ENCODE data around the gene ZMAT5. TPM values are rescaled to one million over a fixed set of nuclear protein-coding genes. Genes with fewer than 3 reads are reported as not detected.

The ZMAT5 gene
- total and polyA plus RNA-seq, 7 donors: 13.2 to 33.7 (median 24.6) TPM

DNA sequence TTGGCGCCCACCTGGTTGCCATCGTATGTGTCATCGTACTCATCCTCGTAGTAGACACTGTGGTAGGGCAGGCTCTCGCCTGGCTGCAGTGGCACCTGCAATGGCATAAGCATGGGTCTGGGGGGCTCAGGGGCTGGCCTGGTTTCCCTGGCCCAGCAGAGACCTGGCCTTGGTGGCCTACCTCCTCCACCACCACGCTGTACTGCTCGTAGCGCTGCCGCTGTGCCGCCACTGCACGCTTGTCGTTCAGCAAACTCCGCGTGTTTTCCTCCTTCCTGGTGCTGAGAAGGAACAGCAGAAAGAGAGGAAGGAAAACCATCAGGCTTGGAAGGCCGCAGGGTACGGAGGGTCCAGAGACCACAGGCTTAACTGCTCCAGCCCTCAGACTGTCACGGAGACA, 26.6 kb upstream of the ZMAT5 start:
- TF ChIP-seq, protein P1, sequence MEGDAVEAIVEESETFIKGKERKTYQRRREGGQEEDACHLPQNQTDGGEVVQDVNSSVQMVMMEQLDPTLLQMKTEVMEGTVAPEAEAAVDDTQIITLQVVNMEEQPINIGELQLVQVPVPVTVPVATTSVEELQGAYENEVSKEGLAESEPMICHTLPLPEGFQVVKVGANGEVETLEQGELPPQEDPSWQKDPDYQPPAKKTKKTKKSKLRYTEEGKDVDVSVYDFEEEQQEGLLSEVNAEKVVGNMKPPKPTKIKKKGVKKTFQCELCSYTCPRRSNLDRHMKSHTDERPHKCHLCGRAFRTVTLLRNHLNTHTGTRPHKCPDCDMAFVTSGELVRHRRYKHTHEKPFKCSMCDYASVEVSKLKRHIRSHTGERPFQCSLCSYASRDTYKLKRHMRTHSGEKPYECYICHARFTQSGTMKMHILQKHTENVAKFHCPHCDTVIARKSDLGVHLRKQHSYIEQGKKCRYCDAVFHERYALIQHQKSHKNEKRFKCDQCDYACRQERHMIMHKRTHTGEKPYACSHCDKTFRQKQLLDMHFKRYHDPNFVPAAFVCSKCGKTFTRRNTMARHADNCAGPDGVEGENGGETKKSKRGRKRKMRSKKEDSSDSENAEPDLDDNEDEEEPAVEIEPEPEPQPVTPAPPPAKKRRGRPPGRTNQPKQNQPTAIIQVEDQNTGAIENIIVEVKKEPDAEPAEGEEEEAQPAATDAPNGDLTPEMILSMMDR (IDR thresholded peaks at IDR 0.05): no peak
- TF ChIP-seq POLR2A (IDR thresholded peaks at IDR 0.05) (no peak), EP300 (IDR thresholded peaks at IDR 0.05) (no peak), POLR2AphosphoS5 (IDR thresholded peaks at IDR 0.05) (no peak)
- intact Hi-C loops (cut with DNase I): no loop called here

DNA sequence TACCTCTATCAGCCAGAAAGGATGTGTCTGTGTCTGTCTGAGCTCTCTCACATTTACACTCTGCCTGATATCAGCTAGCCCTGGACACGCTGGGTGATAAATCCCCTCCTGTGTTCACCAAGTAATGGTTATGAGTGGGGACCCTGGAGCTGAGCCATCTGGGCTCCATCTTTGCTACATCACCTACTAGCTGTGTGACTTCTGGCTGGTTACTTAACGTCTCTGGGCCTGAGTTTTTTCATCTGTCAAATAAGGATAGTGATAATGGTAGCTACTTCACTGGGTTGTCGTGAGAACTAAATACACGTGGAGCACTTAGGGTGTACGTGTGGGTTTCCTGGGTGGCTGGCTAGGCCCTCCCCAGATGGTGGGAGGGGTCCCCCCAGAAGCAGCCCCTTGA, 23.3 kb upstream of the ZMAT5 start:
- H3K36me3 ChIP-seq: peaks cover 27 to 72% (median 38%) of the 10 kb centered on the region in 4 donors
- no peak overlapping the region for H3K4me3 ChIP-seq
- no peak for DNase-seq
- H3K27me3 ChIP-seq: no peaks in the 10 kb centered on the region
- intact Hi-C loops (cut with DNase I): no loop called here
- no peak overlapping the region for H3K27ac ChIP-seq
- WGBS, 2 donors: 91 to 92% methylated on average over 5 of the region's 5 CpGs
- peaks cover 0 to 4% (median 0%) of the 10 kb centered on the region in 4 donors for H3K4me1 ChIP-seq
- H3K9me3 ChIP-seq: no peaks in the 10 kb centered on the region
- TF ChIP-seq POLR2AphosphoS5 (IDR thresholded peaks at IDR 0.05): no peak
- no peak for TF ChIP-seq EP300 (IDR thresholded peaks at IDR 0.05)
- TF ChIP-seq, protein P1 (IDR thresholded peaks at IDR 0.05): no peak
- no peak for TF ChIP-seq POLR2A (IDR thresholded peaks at IDR 0.05)

More for the DNA sequence above, 26.6 kb upstream of the ZMAT5 start:
- Histone ChIP-seq H3K4me1 (peaks cover 0 to 9% (median 0%) of the 10 kb centered on the region in 4 donors), H3K9me3 (no peaks in the 10 kb centered on the region), H3K27me3 (no peaks in the 10 kb centered on the region), H3K36me3 (peaks cover 25 to 97% (median 49%) of the 10 kb centered on the region in 4 donors), H3K4me3 (no peak overlapping the region), H3K27ac (no peak overlapping the region)
- DNase-seq: no peak
- WGBS, 2 donors: 97% methylated on average over 17 of the region's 17 CpGs

DNA sequence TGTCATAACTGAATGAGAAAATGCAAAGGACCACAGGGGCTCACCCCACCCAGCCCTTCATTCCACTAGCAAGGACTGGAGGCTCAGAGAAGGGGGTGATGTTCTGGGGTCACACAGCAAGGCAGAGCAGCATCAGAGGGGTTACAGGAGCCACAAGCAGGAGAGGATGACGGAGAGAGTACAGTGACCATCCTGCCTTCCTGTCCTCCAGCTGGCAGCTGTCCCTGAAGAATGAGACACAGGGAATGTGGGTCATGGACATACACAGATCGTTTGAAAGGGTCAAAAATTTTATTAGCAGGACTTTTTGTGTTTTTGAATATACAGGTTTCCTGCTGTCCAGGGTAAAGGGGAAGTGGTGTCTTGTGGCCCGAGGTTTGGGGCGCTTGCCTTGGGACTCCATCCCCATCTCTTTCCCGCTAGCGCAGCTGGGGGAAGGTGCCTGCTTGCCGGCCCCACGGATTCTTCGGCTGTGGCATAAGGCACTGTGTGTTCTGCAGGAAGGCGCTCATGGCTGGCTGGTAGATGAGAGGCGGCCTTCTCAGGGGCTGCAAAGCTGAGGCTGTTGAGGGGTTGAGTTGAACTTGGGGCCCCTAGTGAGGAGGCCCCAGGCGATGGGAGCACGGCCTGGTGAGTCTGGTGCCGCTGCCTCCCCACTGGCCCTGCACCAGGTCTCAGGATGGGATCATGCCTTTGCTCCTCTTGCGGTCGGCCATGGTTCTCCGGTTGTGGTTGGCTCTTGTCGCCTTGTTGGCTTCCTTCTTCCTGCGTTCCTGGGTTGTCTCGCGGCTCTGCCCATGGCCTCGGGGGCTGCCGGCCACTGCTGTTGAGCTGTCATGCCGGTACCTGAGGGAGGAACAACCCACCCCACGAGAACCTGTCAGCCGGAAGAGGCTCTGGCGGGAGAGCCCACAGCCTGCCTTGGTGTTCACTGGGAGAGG, 21.8 kb upstream of the ZMAT5 start:
- intact Hi-C loops (cut with DNase I): no loop called here
- no peaks in the 10 kb centered on the region for H3K9me3 ChIP-seq
- H3K4me3 ChIP-seq: no peak overlapping the region
- H3K27me3 ChIP-seq: no peaks in the 10 kb centered on the region
- TF ChIP-seq POLR2A (IDR thresholded peaks at IDR 0.05): no peak
- TF ChIP-seq POLR2AphosphoS5 (IDR thresholded peaks at IDR 0.05): no peak
- TF ChIP-seq, protein P1 (IDR thresholded peaks at IDR 0.05): no peak
- TF ChIP-seq EP300 (IDR thresholded peaks at IDR 0.05): no peak
- DNase-seq: no peak
- no peak overlapping the region for H3K27ac ChIP-seq
- H3K4me1 ChIP-seq: peaks cover 0 to 15% (median 3%) of the 10 kb centered on the region in 4 donors
- 90 to 93% methylated on average over 27 of the region's 27 CpGs for WGBS, 2 donors
- H3K36me3 ChIP-seq: peaks cover 27 to 60% (median 38%) of the 10 kb centered on the region in 4 donors

DNA sequence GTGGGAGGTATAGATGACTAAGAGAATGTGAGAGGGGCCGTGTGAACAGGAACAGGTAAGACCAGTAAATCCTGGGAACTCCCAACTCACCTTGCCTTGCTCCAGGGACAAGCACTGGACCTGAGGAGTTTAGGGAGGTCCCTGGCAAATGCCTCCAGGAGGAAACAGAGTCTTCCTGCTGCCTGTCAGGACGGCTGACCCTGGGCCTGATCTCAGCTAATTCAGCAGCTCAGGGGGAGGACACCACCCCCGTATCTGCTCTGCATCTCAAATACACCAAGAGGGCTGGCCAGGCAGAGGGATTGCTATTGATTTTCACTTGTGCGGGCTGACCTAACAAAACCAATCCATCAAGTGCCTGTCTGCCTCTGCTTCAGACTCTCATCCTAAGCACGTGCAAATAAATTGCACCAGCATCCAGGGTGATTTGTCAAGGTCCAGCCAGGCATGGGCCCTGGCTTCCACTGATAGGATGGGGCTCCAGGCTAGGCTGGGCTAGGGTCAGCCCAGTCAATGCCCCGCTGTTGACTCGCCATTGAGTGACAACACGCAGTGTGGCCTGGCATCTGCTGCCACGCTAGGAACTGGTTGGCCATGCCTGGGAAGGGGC, 20.7 kb upstream of the ZMAT5 start:
- intact Hi-C loops (cut with DNase I): no loop called here
- no peak overlapping the region for H3K4me3 ChIP-seq
- no peak for DNase-seq
- no peaks in the 10 kb centered on the region for H3K9me3 ChIP-seq
- no peak overlapping the region for H3K27ac ChIP-seq
- TF ChIP-seq POLR2A (IDR thresholded peaks at IDR 0.05) (no peak), POLR2AphosphoS5 (IDR thresholded peaks at IDR 0.05) (no peak), EP300 (IDR thresholded peaks at IDR 0.05) (no peak)
- TF ChIP-seq, protein P1 (IDR thresholded peaks at IDR 0.05): no peak
- H3K36me3 ChIP-seq: peaks cover 23 to 49% (median 30%) of the 10 kb centered on the region in 4 donors
- no peaks in the 10 kb centered on the region for H3K27me3 ChIP-seq
- H3K4me1 ChIP-seq: peaks cover 0 to 16% (median 4%) of the 10 kb centered on the region in 4 donors
- WGBS, 2 donors: 82 to 84% methylated on average over 9 of the region's 9 CpGs

All from sigmoid colon (tissue), 7 donors.